Globus pallidus (tissue), 1 donor: Measurements from ENCODE around the gene LRR1.
"Not testable (repeated sequence)": the region's sequence is repeated elsewhere in the genome, so short reads cannot be mapped to it uniquely, and the experiment has no call there.

Source experiments
- DNase-seq: peaks from one replicate; pipeline ENCODE4 v3.0.0-alpha.2; 2015; ENCODE audit warnings: low spot score

The LRR1 gene

GRCh38 chr14:49623941-49624839, 25.4 kb downstream of the LRR1 start:
- DNase-seq: no peak

GRCh38 chr14:49633640-49634546, 35.2 kb downstream of the LRR1 start:
- DNase-seq: peak; percentile 95

- peak; percentile 17 for DNase-seq
These were observed 36.0 kb downstream of the LRR1 start, which contains the start of gene DNAAF2 for GRCh38 chr14:49634547-49635334. Gene DNAAF2 (minus strand): TSS chr14:49635244. CDS start chr14:49635149, 95 bp downstream.

GRCh38 chr14:49636866-49637265, 38.1 kb downstream of the LRR1 start:
- no peak for DNase-seq

- no peak for DNase-seq
These were observed 38.9 kb downstream of the LRR1 start for GRCh38 chr14:49637534-49638078.

- DNase-seq: no peak
These were observed 42.0 kb downstream of the LRR1 start for GRCh38 chr14:49640540-49641417.

GRCh38 chr14:49641697-49642129, 43.0 kb downstream of the LRR1 start:
- no peak for DNase-seq

- no peak for DNase-seq
These were observed 43.4 kb downstream of the LRR1 start for GRCh38 chr14:49642163-49642562.

GRCh38 chr14:49653508-49653907, 54.8 kb downstream of the LRR1 start:
- no peak for DNase-seq

- DNase-seq: no peak
These were observed 55.8 kb downstream of the LRR1 start for GRCh38 chr14:49654511-49654910.

GRCh38 chr14:49657500-49657899, 58.8 kb downstream of the LRR1 start:
- not testable (repeated sequence) for DNase-seq

- DNase-seq: no peak
These were observed 61.1 kb downstream of the LRR1 start for GRCh38 chr14:49659526-49660455.
